Astrocyte of the cerebellum (primary cell): ENCODE data around the gene ZNF471.

Source experiments
- DNase-seq: peaks from one replicate; pipeline ENCODE4 v3.0.0-alpha.2; 2011; ENCODE audit warnings: low read depth
- H3K4me3 ChIP-seq: 2 replicates; pipeline ENCODE4 v1.5.1; 2011; ENCODE audit warnings: mild to moderate bottlenecking, low read depth, low read length, moderate library complexity
- in situ Hi-C: cut with HindIII; loops from 2 replicates; pipeline ENCODE4 v1.10.0; 2017; ENCODE audit warnings: low sequenced_read_pairs
- TF ChIP-seq, protein P1 (sequence below): IDR thresholded peaks from 2 replicates; pipeline ENCODE4 v1.5.1; 2012; ENCODE audit warnings: low read length, low read depth, moderate library complexity, mild to moderate bottlenecking; ENCODE audit errors: missing control alignments

Gene ZNF471

DNA sequence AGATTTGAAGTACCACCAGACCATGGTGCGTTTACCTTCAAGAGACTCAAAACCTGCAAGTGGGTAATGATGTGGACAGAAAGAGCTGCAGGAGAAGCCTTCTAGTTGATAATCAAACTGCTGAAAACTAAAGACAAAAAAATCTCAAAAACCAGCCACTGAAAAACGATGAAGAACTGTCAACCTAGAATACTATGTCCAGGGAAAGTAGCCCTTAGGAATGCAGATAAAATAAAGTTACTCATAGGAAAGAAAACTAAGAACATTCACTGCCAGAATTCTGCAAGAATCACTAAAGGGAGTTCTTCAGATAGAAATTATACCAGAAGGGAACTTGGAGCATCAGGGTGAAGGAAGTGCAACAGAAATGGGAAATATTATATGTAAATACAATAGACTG, 64.9 kb downstream of the ZNF471 start:
- H3K4me3 ChIP-seq, result no peak overlapping the region
- DNase-seq, result no peak
- in situ Hi-C loops, result no loop called here
- TF ChIP-seq, protein P1, sequence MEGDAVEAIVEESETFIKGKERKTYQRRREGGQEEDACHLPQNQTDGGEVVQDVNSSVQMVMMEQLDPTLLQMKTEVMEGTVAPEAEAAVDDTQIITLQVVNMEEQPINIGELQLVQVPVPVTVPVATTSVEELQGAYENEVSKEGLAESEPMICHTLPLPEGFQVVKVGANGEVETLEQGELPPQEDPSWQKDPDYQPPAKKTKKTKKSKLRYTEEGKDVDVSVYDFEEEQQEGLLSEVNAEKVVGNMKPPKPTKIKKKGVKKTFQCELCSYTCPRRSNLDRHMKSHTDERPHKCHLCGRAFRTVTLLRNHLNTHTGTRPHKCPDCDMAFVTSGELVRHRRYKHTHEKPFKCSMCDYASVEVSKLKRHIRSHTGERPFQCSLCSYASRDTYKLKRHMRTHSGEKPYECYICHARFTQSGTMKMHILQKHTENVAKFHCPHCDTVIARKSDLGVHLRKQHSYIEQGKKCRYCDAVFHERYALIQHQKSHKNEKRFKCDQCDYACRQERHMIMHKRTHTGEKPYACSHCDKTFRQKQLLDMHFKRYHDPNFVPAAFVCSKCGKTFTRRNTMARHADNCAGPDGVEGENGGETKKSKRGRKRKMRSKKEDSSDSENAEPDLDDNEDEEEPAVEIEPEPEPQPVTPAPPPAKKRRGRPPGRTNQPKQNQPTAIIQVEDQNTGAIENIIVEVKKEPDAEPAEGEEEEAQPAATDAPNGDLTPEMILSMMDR, result no peak

DNA sequence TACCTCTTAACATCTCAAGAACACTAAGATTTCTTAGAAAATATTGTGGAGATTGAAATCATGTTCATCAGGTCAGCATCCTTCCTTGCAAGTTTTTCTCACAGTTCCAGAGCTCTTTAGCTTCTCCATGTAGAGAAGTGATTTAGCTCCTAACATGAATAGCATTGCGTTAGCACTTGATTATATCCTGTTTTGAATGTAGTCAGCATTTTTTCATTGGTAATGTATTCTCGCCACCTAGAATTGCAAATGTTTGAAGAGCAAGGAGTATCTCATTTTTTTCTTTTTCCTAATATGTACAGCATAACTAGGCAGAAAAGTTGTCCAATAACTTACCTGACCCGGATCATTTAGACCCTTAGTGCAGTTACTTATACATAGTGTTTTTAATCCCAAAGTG, 66.3 kb downstream of the ZNF471 start:
- TF ChIP-seq, protein P1, result no peak
- no peak overlapping the region for H3K4me3 ChIP-seq
- no peak for DNase-seq
- in situ Hi-C loops, result no loop called here

DNA sequence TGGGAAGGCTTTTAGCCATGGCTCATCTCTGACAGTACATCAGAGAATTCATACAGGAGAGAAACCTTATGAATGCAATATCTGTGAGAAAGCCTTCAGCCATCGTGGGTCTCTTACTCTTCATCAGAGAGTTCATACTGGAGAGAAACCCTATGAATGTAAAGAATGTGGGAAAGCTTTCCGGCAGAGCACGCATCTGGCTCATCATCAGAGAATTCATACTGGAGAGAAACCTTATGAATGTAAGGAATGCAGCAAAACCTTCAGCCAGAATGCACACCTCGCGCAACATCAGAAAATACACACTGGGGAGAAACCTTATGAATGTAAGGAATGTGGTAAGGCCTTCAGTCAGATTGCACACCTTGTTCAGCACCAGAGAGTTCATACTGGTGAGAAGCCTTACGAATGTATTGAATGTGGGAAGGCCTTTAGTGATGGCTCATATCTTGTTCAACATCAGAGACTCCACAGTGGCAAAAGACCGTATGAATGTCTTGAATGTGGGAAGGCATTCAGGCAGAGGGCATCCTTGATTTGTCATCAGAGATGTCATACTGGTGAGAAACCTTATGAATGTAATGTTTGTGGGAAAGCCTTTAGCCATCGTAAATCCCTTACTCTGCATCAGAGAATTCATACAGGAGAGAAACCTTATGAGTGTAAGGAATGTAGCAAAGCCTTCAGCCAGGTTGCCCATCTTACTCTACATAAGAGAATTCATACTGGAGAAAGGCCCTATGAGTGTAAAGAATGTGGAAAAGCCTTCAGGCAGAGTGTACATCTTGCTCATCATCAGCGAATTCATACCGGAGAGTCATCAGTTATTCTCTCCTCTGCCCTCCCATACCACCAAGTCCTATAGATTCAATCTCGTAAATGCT, 70.3 kb downstream of the ZNF471 start:
- TF ChIP-seq, protein P1, result no peak
- no peak overlapping the region for H3K4me3 ChIP-seq
- in situ Hi-C loops, result no loop called here
- no peak for DNase-seq
